Activated CD8-positive, alpha-beta T cell treated with anti-CD3 and anti-CD28 coated beads for 36 hours (primary cell): ENCODE data around the gene NAGLU. TPM values are rescaled to one million over a fixed set of nuclear protein-coding genes. Genes with fewer than 3 reads are reported as not detected.

Experiments
- ATAC-seq: fragments of 200-7000 bp; cut with Tn5 transposase; one replicate; pipeline ENCODE4 v1.10.0; 2021; ENCODE audit warnings: mild to moderate bottlenecking, moderate library complexity
- CTCF ChIA-PET: fragments of 350-600 bp; sonication (Branson Sonifier 250); formaldehyde crosslinking; loops from one replicate; lab custom pipeline; 2021; ENCODE audit warnings: antibody characterized with exemption; lab: Charles Lee
- POLR2A ChIA-PET: fragments of 350-600 bp; sonication (Branson Sonifier 250); formaldehyde crosslinking; loops from one replicate; lab custom pipeline; 2021; ENCODE audit warnings: antibody characterized with exemption; lab: Charles Lee
- DNase-seq: peaks from one replicate; pipeline ENCODE4 v3.0.0-alpha.2; 2020
- H3K27ac Mint-ChIP-seq: one replicate; pipeline ENCODE4 v1.8.0; 2021; ENCODE audit warnings: mild to moderate bottlenecking, mixed read lengths
- H3K27me3 Mint-ChIP-seq: one replicate; pipeline ENCODE4 v1.8.0; 2021; ENCODE audit warnings: mixed read lengths
- H3K36me3 Mint-ChIP-seq: one replicate; pipeline ENCODE4 v1.8.0; 2021; ENCODE audit warnings: low read depth, mixed read lengths
- H3K4me1 Mint-ChIP-seq: one replicate; pipeline ENCODE4 v1.8.0; 2021; ENCODE audit warnings: low read depth, mixed read lengths
- H3K4me3 Mint-ChIP-seq: one replicate; pipeline ENCODE4 v1.8.0; 2021; ENCODE audit warnings: mild to moderate bottlenecking, moderate library complexity, mixed read lengths
- H3K9me3 Mint-ChIP-seq: one replicate; pipeline ENCODE4 v1.8.0; 2021; ENCODE audit warnings: mixed read lengths
- intact Hi-C: fragments of 100-400 bp; cut with micrococcal nuclease; formaldehyde crosslinking; loops from one replicate; pipeline ENCODE4 v1.10.0; 2022
- microRNA-seq: library from miRNA; unstranded; fragments of <30 nt; microRNA quantifications from one replicate; pipeline ENCODE4 v1.2.0, GENCODE V29; 2022; ENCODE audit warnings: borderline microRNAs expressed, borderline replicate concordance
- total RNA-seq, 2 experiments: library from RNA; stranded (reverse); gene quantifications; one replicate each; pipeline ENCODE4 v1.2.3, GENCODE V29; 2021
- TF ChIP-seq, protein P1 (sequence below): fragments of 200-600 bp; IDR thresholded peaks from one replicate; pipeline ENCODE4 v1.8.0; 2022; ENCODE audit warnings: antibody characterized with exemption, mild to moderate bottlenecking

The NAGLU gene
- total RNA-seq, 2 experiments from 2014 or later = 10.8 to 11.4 TPM

DNA sequence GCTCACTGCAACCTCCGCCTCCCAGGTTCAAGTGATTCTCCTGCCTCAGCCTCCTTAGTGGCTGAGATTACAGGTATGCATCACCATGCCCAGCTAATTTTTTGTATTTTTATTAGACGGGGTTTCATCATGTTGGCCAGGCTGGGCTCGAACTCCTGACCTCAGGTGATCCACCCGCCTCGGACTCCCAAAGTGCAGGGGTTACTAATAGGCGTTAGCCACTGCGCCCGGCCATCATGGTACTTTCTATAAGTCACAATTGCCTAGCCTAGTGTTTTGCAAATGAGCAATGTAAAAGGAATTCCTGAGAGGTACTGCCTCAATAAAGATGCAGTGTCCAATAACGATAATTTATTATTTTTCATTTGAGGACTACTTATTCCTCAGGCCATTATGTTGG lies 55.4 kb downstream of the NAGLU start:
- ATAC-seq = no peak
- TF ChIP-seq, protein P1, sequence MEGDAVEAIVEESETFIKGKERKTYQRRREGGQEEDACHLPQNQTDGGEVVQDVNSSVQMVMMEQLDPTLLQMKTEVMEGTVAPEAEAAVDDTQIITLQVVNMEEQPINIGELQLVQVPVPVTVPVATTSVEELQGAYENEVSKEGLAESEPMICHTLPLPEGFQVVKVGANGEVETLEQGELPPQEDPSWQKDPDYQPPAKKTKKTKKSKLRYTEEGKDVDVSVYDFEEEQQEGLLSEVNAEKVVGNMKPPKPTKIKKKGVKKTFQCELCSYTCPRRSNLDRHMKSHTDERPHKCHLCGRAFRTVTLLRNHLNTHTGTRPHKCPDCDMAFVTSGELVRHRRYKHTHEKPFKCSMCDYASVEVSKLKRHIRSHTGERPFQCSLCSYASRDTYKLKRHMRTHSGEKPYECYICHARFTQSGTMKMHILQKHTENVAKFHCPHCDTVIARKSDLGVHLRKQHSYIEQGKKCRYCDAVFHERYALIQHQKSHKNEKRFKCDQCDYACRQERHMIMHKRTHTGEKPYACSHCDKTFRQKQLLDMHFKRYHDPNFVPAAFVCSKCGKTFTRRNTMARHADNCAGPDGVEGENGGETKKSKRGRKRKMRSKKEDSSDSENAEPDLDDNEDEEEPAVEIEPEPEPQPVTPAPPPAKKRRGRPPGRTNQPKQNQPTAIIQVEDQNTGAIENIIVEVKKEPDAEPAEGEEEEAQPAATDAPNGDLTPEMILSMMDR = no peak
- ChIA-PET POLR2A (interaction anchor here (1.4 to 1.9 kb wide), 2 partner anchors 13 to 37 kb away, joined by 4 to 7 read pairs; partner anchors contain the start of gene PSMC3IP), CTCF (interaction anchor here (0.9 to 3.6 kb wide), 2 partner anchors 9 to 13 kb away, joined by 3 to 22 read pairs; partner anchors contain the start of gene PSMC3IP)
- DNase-seq = no peak
- peaks cover 15% of the 10 kb centered on the region for H3K36me3 Mint-ChIP-seq
- intact Hi-C loops = no loop called here
- H3K9me3 Mint-ChIP-seq = no peaks in the 10 kb centered on the region
- H3K27ac Mint-ChIP-seq = no peak overlapping the region
- H3K4me3 Mint-ChIP-seq = no peak overlapping the region
- peaks cover 4% of the 10 kb centered on the region for H3K4me1 Mint-ChIP-seq
- no peaks in the 10 kb centered on the region for H3K27me3 Mint-ChIP-seq

Small RNA genes lying within 50 kb of the gene (microRNA-seq; reads per million reads assigned to microRNA genes)
- gene MIR5010 = 1.8 reads per million
- gene MIR548AT = not detected

Other genes with a start within 250 kb of the NAGLU start
- 100 to 1,000 TPM; 163 to 190 TPM for gene STAT5A, start 247.7 kb upstream of the NAGLU start, total RNA-seq
- 100 to 1,000 TPM; 276 to 286 TPM for gene STAT3, start 147.8 kb upstream of the NAGLU start, total RNA-seq
- 1 to 10 TPM; 1.8 to 2.0 TPM for gene CAVIN1, start 113.0 kb upstream of the NAGLU start, total RNA-seq
- 1 to 10 TPM; 5.8 to 7.1 TPM for gene ATP6V0A1, start 77.4 kb upstream of the NAGLU start, total RNA-seq
- under 1 TPM; 0.43 to 0.49 TPM for gene HSD17B1, start 16.7 kb downstream of the NAGLU start, total RNA-seq
- gene COASY, start 25.9 kb downstream of the NAGLU start, total RNA-seq = 10 to 100 TPM; 59.5 to 60.9 TPM
- 10 to 100 TPM; 42.7 to 45.9 TPM for gene MLX, start 30.9 kb downstream of the NAGLU start, total RNA-seq
- gene PSMC3IP, start 41.5 kb downstream of the NAGLU start, total RNA-seq = 10 to 100 TPM; 18.1 to 21.4 TPM
- gene RETREG3, start 73.1 kb downstream of the NAGLU start, total RNA-seq = 10 to 100 TPM; 25.0 to 28.2 TPM
- 10 to 100 TPM; 79.5 to 82.4 TPM for gene TUBG1, start 73.4 kb downstream of the NAGLU start, total RNA-seq
- 1 to 10 TPM; 7.5 TPM for gene TUBG2, start 123.0 kb downstream of the NAGLU start, total RNA-seq
- under 1 TPM; 0.29 to 0.65 TPM for gene PLEKHH3, start 140.8 kb downstream of the NAGLU start, total RNA-seq
- gene CCR10, start 145.6 kb downstream of the NAGLU start, total RNA-seq = not detected
- under 1 TPM; 0.13 to 0.25 TPM for gene CNTNAP1, start 146.3 kb downstream of the NAGLU start, total RNA-seq
- gene EZH1, start 208.8 kb downstream of the NAGLU start, total RNA-seq = 10 to 100 TPM; 23.1 to 25.5 TPM
- gene RAMP2, start 225.0 kb downstream of the NAGLU start, total RNA-seq = not detected
- gene VPS25, start 237.2 kb downstream of the NAGLU start, total RNA-seq = 10 to 100 TPM; 63.4 to 67.2 TPM
- under 1 TPM; 0.65 to 0.72 TPM for gene WNK4, start 244.4 kb downstream of the NAGLU start, total RNA-seq